Testis (tissue), 3 donors: ENCODE data around the gene RASAL3. TPM values are rescaled to one million over a fixed set of nuclear protein-coding genes. Genes with fewer than 3 reads are reported as not detected.

ENCODE experiments used
- DNase-seq: peaks from one replicate; pipeline ENCODE4 v3.0.0-alpha.2; 2019
- H3K27ac ChIP-seq, 2 donors: fragments of 200-600 bp; sonication (generic); one replicate each; pipeline ENCODE4 v1.5.1; 2019
- H3K27me3 ChIP-seq: fragments of 200-600 bp; sonication (generic); one replicate; pipeline ENCODE4 v1.5.1; 2019
- H3K36me3 ChIP-seq: fragments of 200-600 bp; sonication (generic); one replicate; pipeline ENCODE4 v1.5.1; 2017; ENCODE audit warnings: low read depth; ENCODE audit errors: missing control alignments
- H3K4me1 ChIP-seq: fragments of 200-600 bp; sonication (generic); one replicate; pipeline ENCODE4 v1.5.1; 2019
- H3K4me3 ChIP-seq, 2 donors: fragments of 200-600 bp; sonication (generic); one replicate each; pipeline ENCODE4 v1.5.1; 2017 to 2019
- H3K9me3 ChIP-seq: fragments of 200-600 bp; sonication (generic); one replicate; pipeline ENCODE4 v1.5.1; 2017
- CTCF ChIP-seq, 3 experiments: fragments of 450-650 bp in 2 of 3; fragments of 200-600 bp in 1 of 3; sonication (generic) in 1 of 3; IDR thresholded peaks; one replicate each; pipeline ENCODE4 v1.5.1; 2016 to 2019; ENCODE audit warnings: antibody characterized with exemption in 3 of 3, mild to moderate bottlenecking in 2 of 3, moderate library complexity in 1 of 3
- POLR2A ChIP-seq: fragments of 450-650 bp; IDR thresholded peaks from one replicate; pipeline ENCODE4 v1.6.1; 2017; ENCODE audit warnings: antibody characterized with exemption, mild to moderate bottlenecking, moderate library complexity
- WGBS, 2 donors: methylation state at CpG; one replicate each; pipeline ENCODE4 v1.1.5; 2018; 5-methylcytosine and 5-hydroxymethylcytosine counted together
- intact Hi-C: fragments of 100-400 bp; cut with DNase I; formaldehyde crosslinking; loops from one replicate; pipeline ENCODE4 v1.15.1; 2023; ENCODE audit warnings: low total_unique reads
- polyA plus RNA-seq: library from polyadenylated mRNA; stranded (reverse); fragments of 350-450 nt; fragmentation: Illumina TruSeq; extraction: RNeasy Lipid Tissue Mini Kit (QIAGEN cat#74804); gene quantifications from one replicate; pipeline ENCODE4 v1.2.3, GENCODE V29; 2014; ENCODE audit warnings: low read depth, low replicate concordance; ENCODE audit not compliant: insufficient read depth
- total RNA-seq, 2 donors: library from RNA; depleted of rRNA; stranded (reverse); fragments of >200 nt; gene quantifications; one replicate each; pipeline ENCODE4 v1.2.3, GENCODE V29; 2016

Gene RASAL3
- total and polyA plus RNA-seq, 3 donors from 2014 or later, result 1.4 to 2.7 (median 2.0) TPM

GRCh38 chr19:15428956-15429824, 35.2 kb downstream of the RASAL3 start:
- no peak overlapping the region for H3K27ac ChIP-seq
- no peak for DNase-seq
- H3K9me3 ChIP-seq, result no peaks in the 10 kb centered on the region
- H3K4me1 ChIP-seq, result peaks cover 18% of the 10 kb centered on the region
- no peak overlapping the region for H3K4me3 ChIP-seq
- TF ChIP-seq CTCF (IDR thresholded peaks at IDR 0.05) (no peak), POLR2A (no peak)
- no peaks in the 10 kb centered on the region for H3K36me3 ChIP-seq
- 85 to 86% methylated on average over 9 to 22 of the region's 22 CpGs for WGBS, 2 donors
- intact Hi-C loops, result no loop called here
- H3K27me3 ChIP-seq, result no peaks in the 10 kb centered on the region

GRCh38 chr19:15427991-15428471, 36.3 kb downstream of the RASAL3 start:
- WGBS, 2 donors, result 84 to 91% methylated on average over 18 to 23 of the region's 35 CpGs
- Histone ChIP-seq H3K4me3 (no peak overlapping the region), H3K27me3 (no peaks in the 10 kb centered on the region), H3K36me3 (no peaks in the 10 kb centered on the region), H3K9me3 (no peaks in the 10 kb centered on the region), H3K4me1 (peaks cover 13% of the 10 kb centered on the region), H3K27ac (no peak overlapping the region)
- TF ChIP-seq CTCF (IDR thresholded peaks at IDR 0.05), result no peak
- no peak for TF ChIP-seq POLR2A
- no peak for DNase-seq
- intact Hi-C loops, result no loop called here

- H3K4me1 ChIP-seq, result peaks cover 13% of the 10 kb centered on the region
- DNase-seq, result no peak
- TF ChIP-seq POLR2A, result no peak
- no peak for TF ChIP-seq CTCF (IDR thresholded peaks at IDR 0.05)
- WGBS, 2 donors, result 96% methylated on average over 17 to 25 of the region's 25 CpGs
- H3K27ac ChIP-seq, result no peak overlapping the region
- no peaks in the 10 kb centered on the region for H3K36me3 ChIP-seq
- intact Hi-C loops, result no loop called here
- H3K9me3 ChIP-seq, result no peaks in the 10 kb centered on the region
- no peak overlapping the region for H3K4me3 ChIP-seq
- H3K27me3 ChIP-seq, result no peaks in the 10 kb centered on the region
Measured at GRCh38 chr19:15427350-15427700, 37.0 kb downstream of the RASAL3 start.

- TF ChIP-seq POLR2A (no peak), CTCF (IDR thresholded peaks at IDR 0.05) (no peak)
- H3K4me1 ChIP-seq, result peaks cover 13% of the 10 kb centered on the region
- H3K9me3 ChIP-seq, result no peaks in the 10 kb centered on the region
- no peak overlapping the region for H3K4me3 ChIP-seq
- DNase-seq, result peak; percentile 52
- H3K27ac ChIP-seq, result no peak overlapping the region
- H3K36me3 ChIP-seq, result no peaks in the 10 kb centered on the region
- intact Hi-C loops, result no loop called here
- H3K27me3 ChIP-seq, result no peaks in the 10 kb centered on the region
- WGBS, 2 donors, result 88 to 89% methylated on average over 10 to 16 of the region's 16 CpGs
Measured at GRCh38 chr19:15426485-15427349, 37.6 kb downstream of the RASAL3 start.
